ENCODE data around the gene DCTN5.
"Not testable (repeated sequence)": the region's sequence is repeated elsewhere in the genome, so short reads cannot be mapped to it uniquely, and the experiment has no call there.

Gene DCTN5

DNA sequence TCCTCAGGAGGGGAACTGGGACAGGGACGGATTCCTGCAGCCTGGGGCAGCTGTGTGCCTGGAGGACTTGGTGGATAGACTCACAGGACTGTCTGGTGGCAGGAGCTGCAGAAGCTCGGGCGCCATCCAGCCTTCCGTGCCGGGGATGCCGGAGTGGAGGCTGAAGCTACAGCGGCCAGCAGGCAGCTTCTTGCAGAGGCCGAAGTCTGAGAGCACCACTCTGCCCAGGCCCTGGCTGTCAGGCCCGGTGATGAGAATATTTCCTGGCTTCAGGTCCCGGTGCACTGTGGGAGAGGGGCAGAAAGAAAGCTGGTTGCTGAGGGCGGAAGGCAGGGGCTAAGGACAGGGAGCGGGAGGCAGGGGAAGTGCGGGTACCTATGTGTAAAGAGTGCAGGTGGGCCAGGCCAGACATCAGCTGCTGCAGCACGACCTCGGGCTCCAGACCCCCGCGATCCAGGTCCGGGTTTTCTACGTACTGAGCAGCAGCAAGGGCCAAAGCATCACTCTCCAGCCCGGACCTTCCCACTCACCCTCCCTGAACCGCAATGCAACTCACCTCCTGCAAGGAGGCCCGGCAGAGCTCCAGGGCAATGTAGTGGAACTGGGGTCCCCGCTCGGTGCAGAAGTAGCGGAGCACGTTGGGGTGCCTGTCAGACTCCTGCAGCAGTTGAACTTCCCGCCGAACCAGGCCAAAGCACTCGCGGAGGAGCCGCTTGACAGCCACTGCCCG, 53.5 kb downstream of the DCTN5 start:
- DNase-seq: no peak

DNA sequence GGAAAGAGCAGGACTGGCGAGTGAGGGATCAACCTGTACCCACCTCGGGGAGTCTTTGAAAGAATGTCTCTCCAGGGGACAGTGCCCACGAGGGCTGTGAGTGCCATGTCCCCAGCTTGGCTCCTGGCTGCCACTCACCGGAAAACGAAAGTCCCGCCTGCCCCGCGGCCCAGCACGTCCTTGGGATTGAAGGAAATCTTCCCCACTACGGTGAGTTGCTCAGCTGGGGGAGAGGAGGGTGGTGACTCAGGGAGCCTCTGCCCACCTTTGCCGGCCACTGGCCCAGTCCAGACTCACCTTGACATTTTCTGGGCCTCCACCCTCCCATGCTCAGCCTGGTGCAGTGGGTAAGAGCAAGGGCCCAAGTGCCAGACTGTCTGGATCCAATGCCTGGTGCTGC, 54.5 kb downstream of the DCTN5 start:
- DNase-seq: no peak

DNA sequence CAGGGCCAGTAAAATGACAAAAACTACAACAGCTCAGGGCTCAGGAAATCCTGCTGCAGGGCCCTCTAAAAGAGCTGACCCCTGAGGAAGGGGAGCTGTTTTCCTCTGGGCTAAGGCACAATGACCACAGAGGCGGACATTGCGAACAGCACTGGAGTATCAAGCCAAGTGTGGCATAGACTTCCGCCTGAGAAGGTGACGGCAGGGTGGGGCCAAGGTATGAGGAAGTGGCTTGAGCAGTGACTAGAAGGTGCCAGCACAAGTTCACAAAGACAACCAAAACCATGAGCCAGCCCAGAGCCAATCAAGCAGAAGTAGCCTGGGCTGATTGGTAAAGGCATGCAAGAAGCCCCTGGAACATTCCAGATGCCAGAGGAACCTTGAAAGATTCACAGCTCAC, 57.8 kb downstream of the DCTN5 start:
- DNase-seq: no peak

- no peak for DNase-seq
Observed at GRCh38 chr16:23700093-23700492, 58.8 kb downstream of the DCTN5 start.

GRCh38 chr16:23700509-23700908, 59.2 kb downstream of the DCTN5 start:
- DNase-seq: no peak

- no peak for DNase-seq
Observed at GRCh38 chr16:23701045-23701444, 59.8 kb downstream of the DCTN5 start.

GRCh38 chr16:23702951-23703350, 61.7 kb downstream of the DCTN5 start:
- no peak for DNase-seq

GRCh38 chr16:23704772-23705516, 63.7 kb downstream of the DCTN5 start:
- no peak for DNase-seq

- no peak for DNase-seq
Observed at GRCh38 chr16:23705517-23705902, 64.2 kb downstream of the DCTN5 start.

GRCh38 chr16:23706439-23706838, 65.2 kb downstream of the DCTN5 start:
- DNase-seq: no peak

- DNase-seq: no peak
Observed at GRCh38 chr16:23709536-23709935, 68.3 kb downstream of the DCTN5 start.

GRCh38 chr16:23710008-23710407, 68.7 kb downstream of the DCTN5 start:
- DNase-seq: no peak

- no peak for DNase-seq
Observed at GRCh38 chr16:23710504-23710903, 69.2 kb downstream of the DCTN5 start.

- no peak for DNase-seq
Observed at GRCh38 chr16:23711785-23712184, 70.5 kb downstream of the DCTN5 start.

DNA sequence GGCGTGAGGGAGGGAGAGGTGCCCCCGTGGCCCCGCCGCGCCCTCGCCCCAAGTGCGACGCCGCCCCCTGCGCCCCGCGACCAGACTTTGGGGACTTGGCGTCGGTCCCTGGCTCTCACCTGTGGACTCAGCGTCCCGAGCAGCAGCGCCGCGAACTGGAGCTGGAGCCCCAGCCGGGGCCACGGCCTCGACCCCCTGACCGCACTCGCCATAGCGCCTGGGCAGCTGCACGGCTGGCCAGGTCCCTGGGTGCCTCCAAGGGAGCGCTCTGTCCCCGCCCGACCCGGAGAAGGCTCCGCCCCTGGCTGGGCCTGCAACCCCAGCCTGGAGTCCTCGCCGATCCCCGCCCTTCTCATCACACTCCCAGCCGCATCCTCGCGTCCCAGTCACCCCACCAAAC, 71.7 kb downstream of the DCTN5 start, which contains the start of gene ERN2:
Gene ERN2 (minus strand): TSS at position 247 of the 400 bp plus-strand sequence. CDS start 35 bp downstream, at position 212.
- DNase-seq: no peak

GRCh38 chr16:23716484-23716883, 75.2 kb downstream of the DCTN5 start:
- DNase-seq: no peak

GRCh38 chr16:23722613-23723240, 81.5 kb downstream of the DCTN5 start:
- DNase-seq: not testable (repeated sequence)

DNA sequence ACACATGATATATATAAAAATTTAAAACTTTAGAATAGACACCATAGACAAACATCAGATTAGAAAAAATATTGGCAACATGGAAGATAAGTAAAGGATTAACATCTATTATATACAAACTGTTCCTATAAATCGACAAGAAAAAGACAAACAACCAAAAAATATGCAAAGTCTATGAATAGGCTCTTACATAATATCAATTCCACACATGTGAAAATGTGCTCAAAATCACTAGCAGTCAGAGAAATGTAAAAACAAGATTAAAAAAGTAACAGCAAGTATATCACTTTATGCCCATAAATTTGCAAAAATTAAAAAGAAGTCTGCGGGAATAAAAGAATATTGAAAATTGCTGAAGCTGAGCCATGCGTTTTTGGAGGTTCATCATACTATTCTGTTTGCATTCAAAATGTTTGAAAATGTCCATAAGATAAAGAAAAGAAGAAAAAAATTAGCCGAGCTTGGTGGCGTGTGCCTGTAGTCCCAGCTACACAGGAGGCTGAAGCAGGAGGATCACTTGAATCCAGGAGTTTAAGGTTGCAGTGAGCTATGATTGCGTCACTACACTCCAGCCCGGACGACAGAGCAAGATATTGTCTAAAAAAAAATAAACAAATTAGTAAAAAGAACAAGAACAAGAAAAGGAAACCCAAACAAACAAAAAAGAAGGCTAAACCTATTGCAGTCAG, 83.0 kb downstream of the DCTN5 start:
- DNase-seq: no peak

DNA sequence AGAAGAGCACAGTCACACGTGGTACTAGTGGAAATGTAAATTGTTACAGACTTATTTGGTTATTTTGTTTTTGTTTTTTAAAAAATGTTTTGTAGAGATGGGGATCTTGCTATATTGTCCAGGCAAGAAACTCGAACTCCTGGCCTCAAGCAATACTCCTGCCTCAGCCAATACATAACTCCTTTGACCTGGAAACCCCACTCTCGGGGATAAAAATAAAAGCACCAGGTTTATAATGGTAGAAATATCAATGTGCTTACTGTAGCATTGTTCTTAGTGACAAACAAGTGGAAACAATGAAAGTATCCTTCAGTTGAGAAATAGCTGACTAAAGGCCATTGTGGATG, 83.5 kb downstream of the DCTN5 start:
- DNase-seq: no peak

- DNase-seq: no peak
Observed at GRCh38 chr16:23726710-23727109, 85.4 kb downstream of the DCTN5 start.

Measured in stimulated activated naive CD4-positive, alpha-beta T cell (primary cell).